PC-9 (cell line): ENCODE data around the gene NRSN2.

ENCODE experiments used
- CTCF ChIP-seq: fragments of 200-600 bp; sonication (generic); conservative IDR thresholded peaks from 2 replicates; pipeline ENCODE4 v1.6.1; 2017; ENCODE audit warnings: mixed run types, antibody characterized with exemption, mild to moderate bottlenecking, moderate library complexity
- EZH2 ChIP-seq: fragments of 200-600 bp; sonication (generic); IDR thresholded peaks from 2 replicates; pipeline ENCODE4 v1.8.0; 2017; ENCODE audit warnings: antibody characterized with exemption, low read depth

GRCh38 chr20:310645-311044 is 36.3 kb upstream of the NRSN2 start:
- TF ChIP-seq CTCF (no peak), EZH2 (no peak)
